HT-29 (cell line): ENCODE results near the gene TSPYL2. TPM values are rescaled to one million over a fixed set of nuclear protein-coding genes. Genes with fewer than 3 reads are reported as not detected.

Experiments
- DNase-seq: peaks from one replicate; pipeline ENCODE4 v3.0.0-alpha.2; 2015; ENCODE audit warnings: low spot score
- total RNA-seq: library from RNA; depleted of rRNA; stranded (reverse); fragments of >200 nt; shearing (Covaris generic); gene quantifications from 2 replicates; pipeline ENCODE4 v1.2.3, GENCODE V29; 2014; rRNA removed

Gene TSPYL2
- total RNA-seq: 14.1 and 14.8 TPM in 2 replicates

DNA sequence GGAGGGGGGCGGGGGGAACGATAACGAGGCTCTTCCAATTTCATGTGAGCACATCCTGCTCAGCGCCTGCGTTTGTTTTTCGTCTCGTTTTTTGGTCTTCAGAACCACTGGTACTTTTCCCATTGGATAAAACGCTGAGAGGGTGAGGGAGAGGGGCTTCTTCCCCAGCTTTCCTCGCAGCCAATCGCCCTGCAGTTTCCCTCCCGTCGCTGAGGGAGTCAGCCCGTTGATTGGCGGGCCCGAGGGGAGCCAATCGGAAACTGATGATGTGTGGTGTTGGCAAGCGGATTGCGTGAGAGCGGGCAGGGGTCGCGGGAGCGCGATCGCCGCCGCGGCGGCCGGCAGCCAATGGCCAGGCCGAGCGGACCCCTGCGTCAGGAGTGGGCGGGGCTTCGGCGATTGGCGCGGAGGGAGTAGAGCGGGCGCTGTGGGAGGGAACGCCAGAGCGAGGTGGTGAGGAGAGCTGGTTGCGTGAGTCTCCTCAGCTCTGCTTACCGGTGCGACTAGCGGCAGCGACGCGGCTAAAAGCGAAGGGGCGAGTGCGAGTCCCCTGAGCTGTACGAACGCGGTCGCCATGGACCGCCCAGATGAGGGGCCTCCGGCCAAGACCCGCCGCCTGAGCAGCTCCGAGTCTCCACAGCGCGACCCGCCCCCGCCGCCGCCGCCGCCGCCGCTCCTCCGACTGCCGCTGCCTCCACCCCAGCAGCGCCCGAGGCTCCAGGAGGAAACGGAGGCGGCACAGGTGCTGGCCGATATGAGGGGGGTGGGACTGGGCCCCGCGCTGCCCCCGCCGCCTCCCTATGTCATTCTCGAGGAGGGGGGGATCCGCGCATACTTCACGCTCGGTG is at the start of gene TSPYL2:
TSPYL2 (plus strand) TSS at position 443 of the 848 bp plus-strand sequence; CDS start at position 575, 132 bp downstream.
- peak; percentile 93 for DNase-seq

DNA sequence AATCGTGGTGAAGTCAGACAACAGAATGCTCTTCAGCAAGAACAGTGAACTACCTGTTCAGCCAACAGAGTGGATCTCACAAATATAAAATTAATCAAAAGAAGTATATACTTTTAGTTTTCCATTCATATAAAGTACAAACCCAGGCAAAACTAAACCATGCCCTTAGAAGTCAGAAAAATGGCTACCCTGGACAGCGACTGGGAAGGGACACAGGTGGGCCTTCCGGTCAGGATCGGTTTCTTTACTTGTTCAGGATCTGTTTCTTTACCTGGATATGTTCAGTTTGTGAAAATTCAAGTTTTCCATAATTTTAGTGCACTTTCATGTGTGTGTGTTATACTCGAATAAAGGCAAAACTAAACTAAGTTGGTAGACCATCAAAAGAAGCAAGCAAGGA is 46.0 kb upstream of the TSPYL2 start:
- no peak for DNase-seq

DNA sequence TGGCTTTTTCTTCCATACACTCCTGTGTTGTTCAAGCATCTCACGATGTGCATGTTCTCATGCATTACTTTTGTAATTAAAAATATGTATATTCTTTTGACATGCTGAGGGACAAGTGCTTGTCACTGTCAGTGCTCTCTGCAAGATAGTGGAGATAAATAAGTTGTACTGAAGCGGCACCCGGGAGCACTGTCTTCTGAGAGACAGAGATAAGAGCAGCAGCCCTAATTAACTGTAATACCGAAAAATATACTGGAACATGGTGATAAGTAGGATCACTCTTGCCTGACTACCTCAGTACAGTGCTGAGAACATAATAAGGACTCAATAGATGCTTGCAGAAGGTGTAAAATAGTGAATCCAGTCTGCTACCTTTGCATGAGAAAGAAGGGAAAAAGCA is 42.9 kb upstream of the TSPYL2 start:
- no peak for DNase-seq

DNA sequence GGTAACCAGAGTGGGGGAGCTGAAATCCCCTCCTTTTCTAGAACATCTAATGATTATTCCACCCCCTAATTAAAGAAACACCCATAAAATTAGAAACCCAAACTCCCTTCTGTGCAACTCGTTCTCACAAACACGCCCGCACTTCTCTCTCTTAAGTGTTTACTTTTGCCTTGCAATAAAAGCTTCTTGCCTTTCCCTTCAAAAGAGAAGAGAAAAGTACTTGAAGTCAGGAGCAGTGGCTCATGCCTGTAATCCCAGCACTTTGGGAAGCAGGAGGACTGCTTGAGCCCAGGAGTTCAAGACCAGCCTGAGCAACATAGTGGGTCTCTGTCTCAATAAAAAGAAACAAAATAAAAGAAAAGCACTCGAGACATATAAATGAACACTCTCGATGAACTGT is 37.2 kb upstream of the TSPYL2 start:
- DNase-seq: no peak

DNA sequence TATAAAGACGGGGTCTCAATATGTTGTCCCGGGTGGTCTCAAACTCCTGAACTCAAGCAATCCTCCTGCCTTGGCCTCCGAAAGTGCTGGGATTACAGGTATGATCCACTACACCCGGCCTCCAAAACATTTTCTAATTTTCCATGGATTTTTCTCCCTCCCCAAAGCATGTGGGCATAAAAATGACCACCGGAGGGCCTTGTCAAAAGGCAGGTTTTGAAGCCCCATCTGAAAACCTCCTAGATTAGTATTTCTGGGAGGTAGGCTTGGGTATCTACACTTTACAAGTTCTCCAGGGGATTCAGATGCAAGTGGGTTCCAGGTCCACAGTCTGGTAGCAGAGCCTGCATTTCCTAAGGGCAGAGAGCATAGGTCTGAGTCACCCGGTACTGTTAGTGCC is 34.9 kb upstream of the TSPYL2 start:
- no peak for DNase-seq

DNA sequence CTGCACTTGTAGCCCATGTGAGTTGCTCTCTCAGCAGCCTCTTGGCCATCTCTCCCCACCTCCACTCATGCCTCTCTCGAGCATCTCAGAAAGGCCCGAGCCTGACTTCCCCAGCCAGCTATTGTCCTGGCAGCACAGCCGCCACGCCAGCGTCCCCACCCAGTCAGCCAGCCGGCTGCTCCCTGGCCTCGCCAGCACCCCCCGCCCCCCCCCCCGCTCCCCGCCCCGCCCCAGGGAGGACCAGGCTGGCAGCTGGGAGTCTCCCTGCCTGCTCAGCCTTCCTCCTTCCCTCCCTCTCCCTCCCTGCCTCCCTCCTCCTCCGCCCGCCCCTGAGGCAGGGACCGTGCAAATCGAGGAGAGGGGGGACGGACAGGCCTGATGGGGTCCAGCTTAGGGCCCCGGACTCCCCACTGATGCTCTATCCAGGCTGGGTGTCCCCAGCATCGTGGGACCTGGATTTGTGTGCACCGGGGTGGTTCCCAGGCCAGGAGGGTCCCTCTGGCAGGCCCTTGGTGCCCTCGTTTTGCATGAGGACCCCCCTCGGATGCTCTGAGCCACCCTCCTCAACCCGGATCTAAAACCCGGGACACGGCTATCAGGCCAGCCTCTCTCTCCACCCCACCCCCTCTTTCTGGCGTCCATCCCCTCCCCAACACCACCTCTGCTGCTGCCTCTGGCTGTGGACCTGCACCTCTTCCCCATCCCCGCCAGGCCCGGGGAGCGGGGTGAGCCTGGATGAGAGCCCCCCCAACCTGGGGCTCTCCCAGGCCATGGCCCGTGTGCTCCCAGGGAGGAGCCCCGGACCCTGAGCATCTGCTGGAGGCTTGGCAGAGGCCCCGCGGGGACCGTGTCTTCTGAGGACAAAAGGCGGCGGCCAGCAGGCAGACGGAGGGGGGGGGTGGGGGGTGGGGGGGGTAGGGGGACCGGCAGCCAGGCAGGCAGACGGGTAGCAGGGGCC is 33.7 kb upstream of the TSPYL2 start, which contains the start of gene GPR173:
GPR173 (plus strand) TSS at position 621 of the 958 bp plus-strand sequence. CDS start 27,833 bp downstream, outside the sequence.
- DNase-seq: no peak

DNA sequence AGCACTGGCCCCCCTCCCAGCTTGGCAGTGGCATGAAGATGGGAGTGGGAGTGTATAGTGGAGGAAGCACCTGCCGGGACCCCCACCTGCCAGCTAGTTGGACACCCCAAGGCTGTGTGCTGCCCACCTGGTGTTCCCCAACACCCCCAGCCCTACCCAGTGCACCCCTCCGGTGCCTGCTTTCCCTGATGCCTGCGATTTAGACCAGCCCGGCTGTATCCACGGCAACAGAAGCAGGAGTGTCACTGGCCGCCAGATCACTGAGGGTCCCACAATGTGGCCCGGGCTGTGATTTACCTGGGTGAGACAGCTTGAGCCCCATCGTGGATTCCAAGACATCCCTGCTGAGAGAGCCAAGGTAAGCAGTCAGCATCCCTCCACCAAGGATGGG is 33.0 kb upstream of the TSPYL2 start:
- DNase-seq: no peak

DNA sequence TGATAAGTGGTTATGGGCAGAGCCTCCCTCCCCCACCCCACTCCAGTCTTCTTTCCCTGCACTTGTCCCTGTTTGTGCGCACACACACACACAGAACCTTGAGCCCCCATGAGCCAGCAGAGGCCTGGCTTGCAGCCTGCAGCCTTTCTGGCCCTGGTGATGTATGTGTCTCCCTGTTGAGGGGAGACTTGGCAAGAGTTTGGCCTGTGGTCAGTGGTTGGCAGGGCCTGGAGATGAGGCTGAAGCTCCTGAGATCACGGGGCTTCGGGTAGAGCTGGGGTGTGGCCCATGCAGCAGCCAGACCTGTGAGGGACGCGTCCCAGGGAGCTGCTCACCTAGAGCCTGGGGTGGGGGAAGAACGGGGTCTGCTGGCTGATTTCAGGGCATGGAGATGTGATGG is 31.3 kb upstream of the TSPYL2 start:
- DNase-seq: no peak

DNA sequence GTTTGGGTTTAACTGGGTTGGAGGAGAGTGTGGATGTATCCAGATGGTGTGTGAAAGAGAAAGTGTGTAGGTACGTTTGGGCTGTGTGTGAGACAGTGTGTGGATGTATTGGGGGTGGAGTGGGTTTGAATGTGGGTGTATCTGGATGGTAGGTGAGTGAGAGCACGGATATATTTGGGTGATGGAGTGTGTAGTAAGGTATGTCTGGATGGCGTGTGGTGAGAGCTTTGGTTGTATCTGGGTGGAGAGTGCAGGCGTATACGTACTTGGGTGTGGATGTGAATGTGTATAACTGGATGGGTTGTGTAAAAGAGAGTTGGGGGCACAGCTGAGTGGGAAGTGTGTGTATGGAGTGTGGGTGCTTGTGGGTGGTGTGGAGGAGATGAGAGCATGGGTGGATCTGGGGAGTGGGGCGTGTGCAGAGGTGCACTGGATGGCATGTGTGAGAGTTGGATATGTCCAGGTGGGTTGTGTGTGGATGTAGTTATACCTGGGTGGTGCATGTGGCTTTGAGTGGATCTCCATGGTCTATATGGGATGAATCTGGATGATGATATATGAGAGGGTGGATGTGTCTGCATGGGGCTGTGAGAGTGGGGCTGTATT is 26.8 kb upstream of the TSPYL2 start:
- DNase-seq: no peak

DNA sequence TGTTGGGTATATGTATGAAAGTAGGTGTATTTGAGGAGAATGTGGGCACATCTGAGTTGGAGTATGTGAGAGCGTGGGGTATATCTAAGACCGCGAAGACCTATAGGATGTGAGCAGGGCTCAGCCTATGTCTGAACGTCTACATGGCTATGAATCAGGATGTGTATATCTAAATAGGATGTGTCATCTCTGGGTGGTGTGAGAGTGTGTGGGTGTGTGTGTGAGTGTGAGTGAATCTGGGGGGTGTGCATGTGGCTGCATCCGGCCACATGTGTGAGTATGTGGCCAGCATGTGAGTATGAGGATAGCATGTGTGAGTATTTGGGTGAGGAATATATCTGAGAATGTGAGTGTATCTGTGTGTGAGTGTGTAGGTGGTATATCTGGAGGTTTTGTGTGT is 25.9 kb upstream of the TSPYL2 start:
- no peak for DNase-seq

DNA sequence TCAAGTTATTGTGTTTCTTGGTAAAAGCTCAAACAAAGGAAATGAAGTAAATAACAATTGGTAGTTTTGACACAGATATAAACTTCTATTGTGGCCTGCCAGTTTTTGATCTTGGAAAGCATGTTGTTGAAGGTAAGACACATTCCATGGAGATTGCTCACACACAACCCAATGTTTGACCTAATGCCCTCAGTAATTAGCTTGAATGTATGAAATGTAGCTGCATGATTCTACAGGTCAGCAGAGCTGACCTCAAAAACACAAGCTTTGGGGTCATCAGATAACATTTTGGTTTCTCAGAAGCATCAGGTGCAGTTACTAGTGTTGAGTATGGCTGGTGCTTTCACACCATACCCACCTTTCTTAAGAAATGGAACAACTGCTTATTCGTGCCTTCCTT is 17.1 kb upstream of the TSPYL2 start:
- no peak for DNase-seq

DNA sequence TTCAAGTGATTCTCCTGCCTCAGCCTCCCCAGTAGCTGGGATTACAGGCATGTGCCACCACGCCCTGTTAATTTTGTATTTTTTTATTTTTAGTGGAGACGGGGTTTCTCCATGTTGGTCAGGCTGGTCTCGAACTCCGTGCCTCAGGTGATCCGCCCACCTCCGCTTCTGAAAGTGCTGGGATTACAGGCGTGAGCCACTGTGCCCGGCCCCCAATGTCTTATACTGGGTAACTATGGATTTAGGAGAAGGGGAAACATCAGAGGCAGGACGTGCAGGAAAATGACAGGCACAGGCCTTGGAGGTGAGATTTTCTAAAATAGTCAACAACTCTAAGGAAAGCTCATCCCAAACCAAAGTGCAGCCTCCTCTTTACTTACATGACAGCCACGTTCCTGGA is 11.1 kb upstream of the TSPYL2 start:
- no peak for DNase-seq

DNA sequence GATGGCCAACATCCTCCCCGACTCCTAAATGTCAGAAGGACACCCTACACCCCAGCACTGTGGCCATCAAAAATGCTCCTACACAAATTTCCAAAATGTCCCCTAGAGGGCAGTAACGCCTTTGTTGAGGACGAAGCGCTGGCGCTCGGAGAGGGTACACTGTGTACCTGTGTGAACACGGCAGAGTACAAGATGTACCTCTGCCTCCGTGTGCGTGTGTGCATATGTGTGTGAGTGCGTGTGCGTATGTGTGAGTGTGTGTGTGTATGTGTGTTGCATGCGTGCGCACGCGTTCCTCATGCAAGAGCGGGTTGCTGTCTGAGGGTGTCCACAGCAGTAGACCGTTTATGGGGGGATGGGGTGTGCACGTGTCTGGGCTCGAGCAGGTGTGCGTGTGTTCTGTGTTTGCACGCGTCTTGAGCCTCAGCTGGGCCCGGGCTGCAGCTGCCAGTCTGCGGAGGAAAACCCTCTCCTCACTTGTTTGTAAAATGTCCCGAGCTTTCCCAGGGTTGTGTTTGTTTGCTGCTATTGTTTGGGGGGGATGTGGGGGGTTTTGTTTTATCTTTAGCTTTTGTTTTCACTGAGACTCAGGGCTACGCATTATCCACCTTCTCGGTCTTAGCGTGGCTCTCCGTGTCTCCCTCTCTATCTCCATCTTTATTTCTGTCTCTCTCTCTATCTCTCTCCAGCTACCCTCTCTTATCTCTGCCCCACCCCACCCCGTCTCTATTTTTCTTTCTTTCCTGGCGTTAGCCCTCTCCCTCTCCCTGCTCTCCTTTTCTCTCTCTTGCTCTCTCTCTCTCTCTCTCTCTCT is 10.4 kb upstream of the TSPYL2 start:
- peak; percentile 87 for DNase-seq

DNA sequence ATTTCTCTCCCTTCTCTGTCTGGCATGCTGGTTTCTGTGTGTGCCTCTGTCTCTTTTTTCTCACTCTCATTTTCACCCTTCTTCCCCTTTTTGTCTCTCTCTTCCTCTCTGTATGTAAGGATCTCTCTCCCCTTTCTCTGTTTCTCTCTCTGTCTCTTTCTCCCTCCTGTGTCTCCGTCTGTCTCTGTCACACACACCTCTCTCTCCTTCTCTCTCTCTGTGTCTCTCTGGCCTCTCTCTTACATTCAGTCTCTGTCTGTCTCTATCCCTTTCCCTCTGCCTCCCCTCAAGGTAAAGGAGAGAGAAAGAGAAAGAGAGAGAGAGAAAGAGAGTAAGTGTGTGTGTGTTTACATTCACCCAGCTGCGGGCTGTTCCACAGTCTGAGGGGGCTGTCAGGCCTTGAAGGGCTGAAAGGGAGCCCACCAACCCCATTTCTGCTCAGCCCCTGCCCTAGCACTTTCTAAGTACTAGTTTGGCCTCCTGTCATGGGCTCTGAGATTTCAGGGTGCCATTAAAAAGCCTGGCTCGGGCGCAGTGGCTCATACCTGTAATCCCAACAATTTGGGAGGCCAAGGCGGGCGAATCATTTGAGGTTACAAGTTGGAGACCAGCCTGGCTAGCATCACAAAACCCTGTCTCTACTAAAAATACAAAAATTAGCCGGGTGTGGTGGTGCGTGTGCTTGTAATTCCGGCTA is 9.6 kb upstream of the TSPYL2 start:
- no peak for DNase-seq

DNA sequence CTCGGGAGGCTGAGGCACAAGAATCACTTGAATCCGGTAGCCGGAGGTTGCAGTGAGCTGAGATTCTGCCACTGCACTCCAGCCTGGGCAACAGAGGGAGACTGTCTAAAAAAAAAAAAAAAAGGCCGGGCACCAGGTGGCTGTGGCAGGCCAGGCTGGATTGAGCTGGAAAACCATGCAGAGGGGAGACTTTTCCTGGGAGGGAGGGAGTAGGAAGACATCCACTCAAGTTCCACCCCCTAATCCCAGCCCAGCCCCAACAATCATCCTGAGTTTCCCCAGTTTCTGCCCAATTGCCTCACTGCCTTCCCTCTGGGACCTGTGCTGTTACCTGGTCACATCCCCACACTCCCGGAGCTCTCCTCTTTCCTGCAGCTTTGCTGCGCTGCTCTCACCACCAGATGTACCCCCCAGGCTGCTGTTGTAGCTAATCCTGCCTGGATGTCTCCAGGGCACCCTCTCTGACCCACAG is 9.0 kb upstream of the TSPYL2 start:
- no peak for DNase-seq

DNA sequence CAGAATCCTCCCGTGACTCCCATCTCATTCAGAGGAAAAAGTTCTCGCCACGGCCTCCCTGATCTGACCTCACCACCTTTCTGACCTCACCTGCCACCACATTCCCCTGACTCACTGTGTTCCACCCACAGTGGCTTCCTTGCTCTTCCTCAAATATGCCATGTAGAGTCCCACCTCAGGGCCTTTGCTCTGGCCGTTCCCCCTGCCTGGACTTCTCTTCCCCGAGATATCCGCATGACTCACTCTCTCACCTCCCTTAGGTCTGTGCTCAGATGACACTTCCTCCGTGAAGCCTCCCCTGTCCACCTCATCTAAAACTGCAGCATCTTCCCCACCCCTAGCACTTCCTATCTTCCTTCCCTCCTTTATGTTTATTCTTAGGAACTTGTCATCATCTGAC is 7.2 kb upstream of the TSPYL2 start:
- DNase-seq: no peak

DNA sequence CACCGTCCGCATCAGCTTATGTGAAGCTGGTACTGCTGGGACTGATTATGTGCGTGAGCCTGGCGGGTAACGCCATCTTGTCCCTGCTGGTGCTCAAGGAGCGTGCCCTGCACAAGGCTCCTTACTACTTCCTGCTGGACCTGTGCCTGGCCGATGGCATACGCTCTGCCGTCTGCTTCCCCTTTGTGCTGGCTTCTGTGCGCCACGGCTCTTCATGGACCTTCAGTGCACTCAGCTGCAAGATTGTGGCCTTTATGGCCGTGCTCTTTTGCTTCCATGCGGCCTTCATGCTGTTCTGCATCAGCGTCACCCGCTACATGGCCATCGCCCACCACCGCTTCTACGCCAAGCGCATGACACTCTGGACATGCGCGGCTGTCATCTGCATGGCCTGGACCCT is 5.5 kb upstream of the TSPYL2 start:
- no peak for DNase-seq

DNA sequence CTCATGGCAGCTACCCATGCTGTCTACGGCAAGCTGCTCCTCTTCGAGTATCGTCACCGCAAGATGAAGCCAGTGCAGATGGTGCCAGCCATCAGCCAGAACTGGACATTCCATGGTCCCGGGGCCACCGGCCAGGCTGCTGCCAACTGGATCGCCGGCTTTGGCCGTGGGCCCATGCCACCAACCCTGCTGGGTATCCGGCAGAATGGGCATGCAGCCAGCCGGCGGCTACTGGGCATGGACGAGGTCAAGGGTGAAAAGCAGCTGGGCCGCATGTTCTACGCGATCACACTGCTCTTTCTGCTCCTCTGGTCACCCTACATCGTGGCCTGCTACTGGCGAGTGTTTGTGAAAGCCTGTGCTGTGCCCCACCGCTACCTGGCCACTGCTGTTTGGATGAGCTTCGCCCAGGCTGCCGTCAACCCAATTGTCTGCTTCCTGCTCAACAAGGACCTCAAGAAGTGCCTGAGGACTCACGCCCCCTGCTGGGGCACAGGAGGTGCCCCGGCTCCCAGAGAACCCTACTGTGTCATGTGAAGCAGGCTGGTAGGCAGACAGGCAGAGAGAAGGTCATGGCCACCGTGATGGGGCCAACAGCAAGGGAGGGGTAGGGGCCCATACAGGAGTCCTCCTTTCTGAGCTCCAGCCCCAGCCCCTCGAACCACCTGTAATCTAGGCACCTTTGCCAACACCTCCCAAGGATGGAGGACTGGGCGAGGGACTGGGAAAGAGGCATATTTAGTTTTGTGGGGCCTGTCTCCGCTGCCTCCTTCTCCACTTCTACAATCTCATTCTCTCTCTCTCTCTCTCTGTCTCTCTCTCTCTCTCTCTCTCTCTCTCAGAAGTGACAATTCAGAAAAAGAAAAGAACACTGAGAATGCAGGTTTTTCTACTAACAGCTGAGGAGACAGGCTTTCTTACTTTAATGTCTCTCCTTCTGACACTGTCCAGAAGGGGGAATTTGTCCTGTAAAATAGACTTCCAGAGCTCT is 4.7 kb upstream of the TSPYL2 start:
- no peak for DNase-seq

DNA sequence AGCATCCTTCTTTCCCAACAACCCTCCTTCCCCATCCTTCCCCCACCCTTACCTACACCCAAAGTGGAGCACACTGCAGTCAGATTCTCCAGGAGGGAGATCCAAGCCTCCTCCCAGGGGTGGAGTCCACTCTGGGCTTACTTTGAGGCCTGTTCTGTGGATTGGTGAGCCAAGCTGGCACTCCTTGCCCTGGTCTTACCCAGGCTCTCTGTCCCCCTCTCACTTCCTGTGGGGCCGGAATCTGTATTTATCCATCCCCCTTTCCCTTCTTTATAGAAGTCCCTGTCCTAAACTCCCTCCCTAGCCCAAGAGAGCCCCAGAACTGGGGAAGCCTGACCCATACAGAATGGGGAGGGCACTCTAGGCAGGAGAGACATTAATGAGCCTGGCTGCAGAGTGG is 3.2 kb upstream of the TSPYL2 start:
- no peak for DNase-seq
